ENCODE measurements around the gene ZNF275. TPM values are rescaled to one million over a fixed set of nuclear protein-coding genes. Genes with fewer than 3 reads are reported as not detected.

Gene ZNF275
- total RNA-seq, 1 experiment from 2014 or later, result 9.8 TPM

DNA sequence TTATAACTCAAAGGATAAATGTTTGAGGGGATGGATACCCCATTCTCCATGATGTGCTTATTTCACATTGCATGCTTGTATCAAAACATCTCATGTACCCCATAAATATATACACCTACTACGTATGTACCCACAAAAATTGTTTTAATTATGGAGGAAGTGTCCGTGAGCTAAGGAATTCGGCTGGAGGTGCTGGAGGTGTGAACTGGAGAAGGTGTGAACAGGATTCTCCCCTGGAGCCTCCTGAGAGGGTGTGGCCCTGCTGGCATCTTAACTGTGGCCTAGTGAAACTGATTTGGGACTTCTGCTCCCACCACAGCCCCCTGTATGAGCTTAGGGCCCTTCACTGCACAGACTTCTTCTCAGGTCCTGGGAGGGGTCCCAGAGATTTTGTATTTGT is 43.8 kb downstream of the ZNF275 start:
- no peak overlapping the region for H2AFZ ChIP-seq (ENCODE audit: low read depth, low read length, poor library complexity, severe bottlenecking)
- H3K27me3 ChIP-seq (ENCODE audit: insufficient read depth, low read length), result no peaks in the 10 kb centered on the region
- ATAC-seq (no peak), DNase-seq (ENCODE audit: low read depth, low spot score) (no peak)
- POLR2A ChIA-PET, result no interaction called here
- CTCF ChIA-PET, result no interaction called here
- no peaks in the 10 kb centered on the region for H3K4me1 ChIP-seq (ENCODE audit: control insufficient read depth in 1 of 2, insufficient read depth in 2 of 2, low read length in 2 of 2)
- H3K27ac ChIP-seq (ENCODE audit: low read depth, low read length), result no peak overlapping the region
- no peak overlapping the region for H3K9ac ChIP-seq (ENCODE audit: low read length)
- RAD21 ChIA-PET (ENCODE audit: low non-redundant PET in 1 of 2, low total read pairs in 2 of 2, uncharacterized antibody in 2 of 2, unreplicated experiment in 2 of 2), result no interaction called here
- no peak overlapping the region for H3K4me2 ChIP-seq (ENCODE audit: low read length)
- no peaks in the 10 kb centered on the region for H4K20me1 ChIP-seq (ENCODE audit: insufficient read depth)
- intact Hi-C loops (cut with micrococcal nuclease), result no loop called here
- no peaks in the 10 kb centered on the region for H3K9me2 ChIP-seq (ENCODE audit: insufficient read depth)
- no peak overlapping the region for H3K4me3 ChIP-seq (replicated peaks in 1 of 2; ENCODE audit: low read depth in 1 of 2, low read length in 2 of 2)
- H3K36me3 ChIP-seq (ENCODE audit: control insufficient read depth in 1 of 2, insufficient read depth in 2 of 2, low read length in 2 of 2), result no peaks in the 10 kb centered on the region
- no TSS peak for BruUV-seq (replicated peaks)
- no peaks in the 10 kb centered on the region for H3K9me3 ChIP-seq (ENCODE audit: control insufficient read depth in 1 of 2, insufficient read depth in 1 of 2, low read depth in 1 of 2, low read length in 2 of 2)
- H3K79me2 ChIP-seq (ENCODE audit: insufficient read depth, low read length), result no peaks in the 10 kb centered on the region
- no peak for TF ChIP-seq SIN3A (IDR thresholded peaks at IDR 0.05; ENCODE audit: low read depth)
- TF ChIP-seq, protein P1, sequence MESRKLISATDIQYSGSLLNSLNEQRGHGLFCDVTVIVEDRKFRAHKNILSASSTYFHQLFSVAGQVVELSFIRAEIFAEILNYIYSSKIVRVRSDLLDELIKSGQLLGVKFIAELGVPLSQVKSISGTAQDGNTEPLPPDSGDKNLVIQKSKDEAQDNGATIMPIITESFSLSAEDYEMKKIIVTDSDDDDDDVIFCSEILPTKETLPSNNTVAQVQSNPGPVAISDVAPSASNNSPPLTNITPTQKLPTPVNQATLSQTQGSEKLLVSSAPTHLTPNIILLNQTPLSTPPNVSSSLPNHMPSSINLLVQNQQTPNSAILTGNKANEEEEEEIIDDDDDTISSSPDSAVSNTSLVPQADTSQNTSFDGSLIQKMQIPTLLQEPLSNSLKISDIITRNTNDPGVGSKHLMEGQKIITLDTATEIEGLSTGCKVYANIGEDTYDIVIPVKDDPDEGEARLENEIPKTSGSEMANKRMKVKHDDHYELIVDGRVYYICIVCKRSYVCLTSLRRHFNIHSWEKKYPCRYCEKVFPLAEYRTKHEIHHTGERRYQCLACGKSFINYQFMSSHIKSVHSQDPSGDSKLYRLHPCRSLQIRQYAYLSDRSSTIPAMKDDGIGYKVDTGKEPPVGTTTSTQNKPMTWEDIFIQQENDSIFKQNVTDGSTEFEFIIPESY (IDR thresholded peaks at IDR 0.05; ENCODE audit: extremely low read depth, insufficient replicate concordance, low read length), result no peak
- TF ChIP-seq, protein P2, sequence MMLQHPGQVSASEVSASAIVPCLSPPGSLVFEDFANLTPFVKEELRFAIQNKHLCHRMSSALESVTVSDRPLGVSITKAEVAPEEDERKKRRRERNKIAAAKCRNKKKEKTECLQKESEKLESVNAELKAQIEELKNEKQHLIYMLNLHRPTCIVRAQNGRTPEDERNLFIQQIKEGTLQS (IDR thresholded peaks at IDR 0.05), result no peak

DNA sequence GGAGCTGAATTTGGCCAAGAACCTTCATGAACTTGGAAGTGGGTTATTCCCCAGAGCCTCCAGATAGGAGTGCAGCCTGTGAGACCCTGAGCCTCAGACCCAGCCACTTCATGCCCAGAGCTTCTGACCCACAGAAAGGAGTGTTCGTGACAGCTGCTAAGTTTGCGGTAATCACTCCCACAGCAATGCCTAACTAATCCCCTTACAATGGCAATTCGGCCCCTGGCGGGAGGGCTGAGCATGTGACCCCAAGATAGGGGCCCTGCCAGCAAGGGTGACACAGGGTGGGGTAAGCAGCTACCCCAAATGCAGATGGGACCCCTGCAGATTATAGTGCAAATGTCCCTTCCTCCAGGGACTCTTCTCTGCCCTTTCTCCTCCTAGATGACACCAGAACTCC is 44.7 kb downstream of the ZNF275 start:
- intact Hi-C loops (cut with micrococcal nuclease), result no loop called here
- H4K20me1 ChIP-seq (ENCODE audit: insufficient read depth), result no peaks in the 10 kb centered on the region
- no TSS peak for BruUV-seq (replicated peaks)
- DNase-seq (ENCODE audit: low read depth, low spot score) (no peak), ATAC-seq (no peak)
- no peak for TF ChIP-seq TCF7L2 (IDR thresholded peaks at IDR 0.05; ENCODE audit: borderline replicate concordance, extremely low read depth, insufficient read depth, insufficient read length)
- TF ChIP-seq, protein P1 (IDR thresholded peaks at IDR 0.05; ENCODE audit: extremely low read depth, insufficient replicate concordance, low read length), result no peak
- TF ChIP-seq, protein P2 (IDR thresholded peaks at IDR 0.05), result no peak
- TF ChIP-seq POLR2A (IDR thresholded peaks at IDR 0.05; ENCODE audit: borderline replicate concordance, extremely low read depth, insufficient read depth, insufficient read length), result no peak
- H3K79me2 ChIP-seq (ENCODE audit: insufficient read depth, low read length), result no peaks in the 10 kb centered on the region
- no peak overlapping the region for H3K9ac ChIP-seq (ENCODE audit: low read length)
- no peaks in the 10 kb centered on the region for H3K9me2 ChIP-seq (ENCODE audit: insufficient read depth)
- H3K9me3 ChIP-seq (ENCODE audit: control insufficient read depth in 1 of 2, insufficient read depth in 1 of 2, low read depth in 1 of 2, low read length in 2 of 2), result no peaks in the 10 kb centered on the region
- ChIA-PET RAD21 (ENCODE audit: low non-redundant PET in 1 of 2, low total read pairs in 2 of 2, uncharacterized antibody in 2 of 2, unreplicated experiment in 2 of 2) (no interaction called here), POLR2A (no interaction called here), CTCF (no interaction called here)
- H3K27ac ChIP-seq (ENCODE audit: low read depth, low read length), result no peak overlapping the region
- H3K4me1 ChIP-seq (ENCODE audit: control insufficient read depth in 1 of 2, insufficient read depth in 2 of 2, low read length in 2 of 2), result no peaks in the 10 kb centered on the region
- no peaks in the 10 kb centered on the region for H3K27me3 ChIP-seq (ENCODE audit: insufficient read depth, low read length)
- no peaks in the 10 kb centered on the region for H3K36me3 ChIP-seq (ENCODE audit: control insufficient read depth in 1 of 2, insufficient read depth in 2 of 2, low read length in 2 of 2)
- no peak overlapping the region for H3K4me2 ChIP-seq (ENCODE audit: low read length)
- no peak overlapping the region for H3K4me3 ChIP-seq (replicated peaks in 1 of 2; ENCODE audit: low read depth in 1 of 2, low read length in 2 of 2)
- no peak overlapping the region for H2AFZ ChIP-seq (ENCODE audit: low read depth, low read length, poor library complexity, severe bottlenecking)

Measured in HCT116 (cell line).